OCI-LY1 (cell line): ENCODE measurements around the gene GALNT9.

ENCODE experiments used
- CTCF ChIP-seq: fragments of 200-600 bp; sonication (generic), shearing (Covaris generic); IDR thresholded peaks from 2 replicates; pipeline ENCODE4 v1.5.1; 2017; ENCODE audit warnings: mild to moderate bottlenecking, antibody characterized with exemption, low read length, moderate library complexity, mixed read lengths
- EZH2 ChIP-seq: fragments of 200-600 bp; sonication (generic), shearing (Covaris generic); IDR thresholded peaks from 2 replicates; pipeline ENCODE4 v1.8.0; 2017; ENCODE audit warnings: borderline replicate concordance, mixed run types, mild to moderate bottlenecking, antibody characterized with exemption, low read length, moderate library complexity, mixed read lengths

- TF ChIP-seq CTCF (no peak), EZH2 (no peak)
These were observed 171.5 kb downstream of the GALNT9 start for GRCh38 chr12:132157733-132158409.
